Measurements from ENCODE around the gene FOLR3.
"Not testable (repeated sequence)": the region's sequence is repeated elsewhere in the genome, so short reads cannot be mapped to it uniquely, and the experiment has no call there.

FOLR3 gene

DNA sequence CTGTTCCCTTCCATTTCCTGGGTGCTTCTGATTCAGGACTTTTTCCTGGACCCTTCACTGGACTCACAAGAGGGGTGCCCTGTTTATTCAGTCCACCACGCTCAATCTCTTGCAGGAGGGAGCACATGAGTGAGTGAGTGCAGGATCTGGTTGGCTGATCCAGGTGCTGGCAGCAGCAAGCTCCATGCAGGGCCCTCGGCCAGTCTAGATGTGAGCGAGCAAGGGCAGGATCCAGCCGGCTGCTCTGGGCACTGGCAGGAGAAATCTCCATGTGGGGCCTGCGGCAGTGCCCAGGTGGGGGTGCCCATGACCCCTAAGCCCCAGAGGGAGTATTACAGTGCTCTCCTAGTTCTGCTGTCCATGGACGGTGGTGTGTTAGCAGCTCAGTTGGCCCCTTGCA is 11.5 kb upstream of the FOLR3 start:
- no peak for DNase-seq

DNA sequence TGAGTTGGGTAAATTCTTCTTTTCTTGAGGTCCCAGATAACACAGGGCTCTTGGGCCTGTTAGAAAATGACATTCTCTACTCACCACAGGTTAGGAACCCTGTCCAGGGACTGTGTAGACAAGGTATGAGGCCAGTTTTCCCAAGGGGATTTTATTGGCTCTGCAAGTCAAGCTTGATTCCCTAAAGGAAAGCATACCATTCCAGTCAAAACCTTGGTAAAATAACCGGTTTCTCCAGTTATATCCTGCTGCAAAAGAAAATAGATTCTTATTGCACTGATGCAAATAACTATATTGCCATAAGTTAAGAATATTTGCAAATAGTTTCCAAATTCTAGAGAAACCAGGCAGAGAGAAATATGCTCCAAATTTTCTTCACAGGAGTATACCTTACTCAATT is 9.6 kb upstream of the FOLR3 start:
- no peak for DNase-seq

DNA sequence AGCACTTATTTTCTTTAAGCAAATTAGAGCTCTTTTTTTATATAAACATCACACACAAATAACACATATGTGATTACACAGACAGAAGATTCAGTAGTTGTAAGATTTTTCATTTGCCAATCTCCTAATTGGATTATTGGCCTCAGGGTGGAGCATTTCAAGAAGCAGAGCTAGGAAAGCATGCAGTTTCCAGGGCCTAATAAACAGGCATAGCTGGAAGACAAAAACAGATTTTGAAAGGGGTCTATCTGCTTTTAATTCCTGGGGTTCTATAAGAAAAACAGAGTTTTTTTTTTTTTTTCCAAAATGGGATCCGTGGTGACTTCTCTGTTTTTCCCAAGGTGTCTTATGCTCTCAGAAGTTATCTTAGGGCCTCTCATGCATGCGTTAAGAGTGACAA is 7.6 kb upstream of the FOLR3 start:
- DNase-seq = no peak

DNA sequence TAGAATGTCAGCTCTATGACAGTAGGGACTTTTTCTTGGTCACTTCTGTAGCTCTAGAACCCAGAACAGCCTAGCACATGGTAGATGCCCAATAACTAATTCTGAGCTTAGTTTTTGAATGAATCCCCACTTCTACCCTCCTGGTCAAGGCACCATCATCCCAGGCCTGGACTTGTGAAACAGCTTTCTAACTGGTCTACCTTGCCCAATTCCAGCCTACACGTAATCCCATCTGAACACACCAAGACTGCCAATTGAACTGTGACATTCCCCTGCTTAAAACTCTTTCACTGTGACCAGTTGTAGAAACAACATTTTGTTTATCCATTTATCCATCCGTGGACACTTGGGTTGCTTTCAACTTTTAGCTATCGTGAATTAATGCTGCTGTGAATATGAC is 6.1 kb upstream of the FOLR3 start:
- no peak for DNase-seq

DNA sequence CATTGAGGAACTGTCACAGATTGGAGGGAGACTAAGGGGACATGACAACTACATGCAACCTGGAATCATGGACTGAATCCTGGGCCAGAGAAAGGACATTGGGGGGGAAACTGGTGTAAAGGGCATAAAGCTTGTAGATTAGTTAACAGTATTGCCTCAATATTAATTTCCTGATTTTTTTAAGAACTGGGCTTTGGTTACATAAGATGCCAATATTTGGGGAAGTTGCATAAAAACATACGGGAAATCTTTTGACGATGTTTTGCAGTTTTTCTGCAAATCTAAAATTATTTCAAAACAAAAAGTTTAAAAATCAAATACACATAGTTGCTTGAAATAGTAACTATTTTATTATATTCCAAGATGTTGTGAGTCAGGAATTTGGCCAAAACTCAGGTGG is 2.9 kb upstream of the FOLR3 start:
- no peak for DNase-seq

DNA sequence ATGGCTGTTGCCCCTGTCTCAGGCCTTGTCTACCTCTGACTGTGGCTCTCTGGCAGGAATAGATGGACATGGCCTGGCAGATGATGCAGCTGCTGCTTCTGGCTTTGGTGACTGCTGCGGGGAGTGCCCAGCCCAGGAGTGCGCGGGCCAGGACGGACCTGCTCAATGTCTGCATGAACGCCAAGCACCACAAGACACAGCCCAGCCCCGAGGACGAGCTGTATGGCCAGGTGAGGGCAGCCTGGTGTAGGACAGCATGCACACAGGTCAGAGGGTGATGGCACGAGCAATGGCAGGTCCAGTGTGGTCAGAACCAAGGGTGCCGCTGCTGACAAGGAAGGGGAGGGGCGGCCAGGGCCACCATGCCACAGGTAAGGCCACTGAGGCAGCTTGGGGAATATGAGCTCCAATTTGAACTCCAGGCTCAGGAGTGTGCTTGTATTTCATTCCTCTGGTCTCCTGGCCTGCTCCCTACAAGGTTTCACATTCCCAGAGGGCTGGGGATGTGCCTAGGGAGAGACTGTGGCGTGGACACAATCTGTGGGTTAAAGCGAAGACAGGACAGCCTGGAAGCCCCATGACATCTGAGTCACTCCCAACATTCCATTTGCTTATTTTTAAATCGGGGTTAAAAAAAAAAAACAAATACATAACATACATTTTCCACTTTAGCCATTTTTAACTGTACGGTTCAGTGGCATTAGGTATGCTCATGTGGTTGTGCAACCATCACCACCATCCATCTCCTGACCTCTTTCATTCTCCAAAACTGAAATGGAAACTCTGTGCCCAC is 562 bp downstream of the FOLR3 start:
- no peak for DNase-seq

DNA sequence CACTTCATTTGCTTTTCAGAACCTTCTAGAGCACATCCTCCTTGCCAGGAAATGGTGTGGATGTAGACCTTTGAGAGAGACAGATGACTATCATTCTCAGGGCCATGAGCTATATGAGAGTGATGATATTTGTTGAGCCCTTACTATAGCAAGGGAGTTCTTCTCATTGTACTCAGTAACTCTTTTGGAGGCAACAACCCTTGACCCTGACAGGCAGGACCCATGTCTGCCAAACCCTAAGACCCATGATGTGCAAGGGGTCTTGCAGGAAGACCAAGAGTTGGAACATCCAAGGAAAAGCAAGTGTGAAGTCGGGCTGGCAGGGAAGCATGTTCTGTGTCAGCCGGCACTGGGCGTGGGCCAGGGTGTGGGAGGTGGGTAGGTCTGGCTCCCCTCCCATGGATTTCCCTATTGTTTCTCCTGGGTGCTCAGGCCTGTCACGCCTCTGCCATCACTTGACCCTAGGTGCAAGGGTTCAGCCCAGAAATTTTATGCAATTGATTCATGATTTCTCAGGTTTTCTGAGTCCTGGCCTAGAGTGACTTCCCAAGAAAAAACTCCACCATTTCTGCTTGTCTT is 1.2 kb downstream of the FOLR3 start:
- DNase-seq = no peak

DNA sequence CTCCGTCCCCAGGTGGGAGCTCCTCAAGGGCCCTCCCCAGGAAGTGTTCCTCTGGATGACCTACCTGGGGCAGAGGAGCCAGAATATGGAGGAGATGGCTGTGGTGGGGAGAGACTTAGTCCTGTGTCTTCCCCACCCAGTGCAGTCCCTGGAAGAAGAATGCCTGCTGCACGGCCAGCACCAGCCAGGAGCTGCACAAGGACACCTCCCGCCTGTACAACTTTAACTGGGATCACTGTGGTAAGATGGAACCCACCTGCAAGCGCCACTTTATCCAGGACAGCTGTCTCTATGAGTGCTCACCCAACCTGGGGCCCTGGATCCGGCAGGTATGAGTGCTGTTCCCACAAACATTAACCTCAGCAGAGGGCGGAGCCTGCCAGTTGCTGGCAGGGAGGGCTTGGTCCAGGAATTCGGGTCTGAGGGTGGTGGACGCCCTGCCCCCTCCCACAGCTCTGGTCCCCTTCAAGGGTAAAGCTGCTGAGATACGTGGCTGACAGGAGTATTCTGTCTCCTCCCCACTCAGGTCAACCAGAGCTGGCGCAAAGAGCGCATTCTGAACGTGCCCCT is 3.4 kb downstream of the FOLR3 start:
- no peak for DNase-seq

DNA sequence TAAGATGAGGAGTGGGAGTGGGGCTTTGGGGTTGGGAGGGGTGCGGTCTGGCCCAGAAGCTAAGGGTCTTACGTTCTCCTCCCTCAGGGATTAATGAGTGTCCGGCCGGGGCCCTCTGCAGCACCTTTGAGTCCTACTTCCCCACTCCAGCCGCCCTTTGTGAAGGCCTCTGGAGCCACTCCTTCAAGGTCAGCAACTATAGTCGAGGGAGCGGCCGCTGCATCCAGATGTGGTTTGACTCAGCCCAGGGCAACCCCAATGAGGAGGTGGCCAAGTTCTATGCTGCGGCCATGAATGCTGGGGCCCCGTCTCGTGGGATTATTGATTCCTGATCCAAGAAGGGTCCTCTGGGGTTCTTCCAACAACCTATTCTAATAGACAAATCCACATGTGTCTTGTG is 4.0 kb downstream of the FOLR3 start:
- DNase-seq = no peak

DNA sequence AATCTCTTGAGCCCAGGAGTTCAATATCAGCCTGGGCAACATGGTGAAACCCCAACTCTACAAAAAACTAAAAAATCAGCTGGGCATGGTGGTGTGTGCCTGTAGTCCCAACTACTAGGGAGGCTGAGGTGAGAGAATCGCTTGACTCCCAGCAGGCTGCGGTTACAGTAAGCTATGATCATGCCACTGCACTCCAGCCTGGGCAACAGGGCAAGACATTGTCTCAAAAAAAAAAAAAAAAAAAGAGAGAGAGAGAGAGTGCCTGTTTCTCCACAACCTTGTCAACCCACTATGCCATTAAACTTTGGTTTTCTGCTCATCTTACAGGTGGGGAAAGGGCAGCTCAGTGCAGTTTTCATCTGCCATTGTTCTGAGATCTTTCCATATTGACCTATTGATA is 5.1 kb downstream of the FOLR3 start:
- DNase-seq = no peak

DNA sequence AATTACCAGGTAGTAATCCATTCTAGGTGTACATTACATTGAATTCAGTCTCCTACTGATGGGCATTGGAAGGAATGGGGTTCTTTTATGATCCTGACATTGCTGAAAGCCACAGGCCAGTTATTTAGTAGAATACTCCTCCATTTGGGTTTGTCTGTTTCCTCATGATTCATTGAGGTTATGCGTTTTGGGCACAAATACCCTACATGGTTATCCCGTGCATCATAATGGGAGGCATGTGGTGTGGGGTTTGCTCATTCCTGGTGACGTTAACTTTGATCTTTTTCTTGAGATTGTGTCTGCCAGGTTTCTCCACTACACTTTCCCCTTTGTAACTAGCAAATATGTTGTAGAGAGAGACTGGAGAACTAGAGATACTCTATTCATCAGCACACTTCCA is 5.5 kb downstream of the FOLR3 start:
- DNase-seq = peak; percentile 24

DNA sequence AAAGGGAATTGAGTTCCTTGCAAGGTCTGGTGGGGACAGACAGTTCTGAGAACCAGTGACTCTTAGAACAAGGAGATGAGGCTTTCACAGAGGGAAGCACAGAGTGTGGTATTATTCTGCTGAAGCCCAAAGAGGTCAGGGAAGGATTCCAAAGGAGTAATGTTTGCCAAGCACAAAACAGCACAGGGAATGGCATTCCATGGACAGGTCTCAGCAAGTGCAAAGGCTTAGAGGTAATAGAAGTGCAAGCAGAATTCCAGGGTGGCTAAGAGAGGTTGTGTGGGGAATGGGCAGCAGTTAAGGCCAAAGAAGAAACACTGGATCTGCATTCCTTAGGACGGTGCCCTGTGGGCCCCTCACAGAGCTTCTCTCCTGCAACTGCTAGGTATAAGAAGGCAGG is 6.6 kb downstream of the FOLR3 start:
- not testable (repeated sequence) for DNase-seq

DNA sequence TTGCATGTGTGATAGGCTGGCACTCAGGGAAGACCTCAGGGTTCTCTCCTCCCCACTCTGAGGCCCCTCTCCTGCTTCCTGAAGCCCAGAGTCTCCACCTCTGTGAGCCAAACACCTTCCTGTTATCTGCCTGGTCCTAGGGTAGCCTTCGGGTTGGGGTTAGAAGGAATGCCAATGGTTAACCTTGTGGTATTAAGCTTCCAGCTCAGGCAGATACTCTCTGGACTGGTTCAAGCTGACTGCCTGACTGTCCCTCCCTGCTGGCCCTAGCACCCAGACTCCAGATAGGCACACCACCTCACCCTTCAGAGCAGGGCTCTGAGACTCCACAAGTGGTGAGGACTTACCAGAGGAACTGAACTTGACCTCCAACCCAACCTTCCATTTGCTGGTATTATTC is 7.0 kb downstream of the FOLR3 start:
- not testable (repeated sequence) for DNase-seq

DNA sequence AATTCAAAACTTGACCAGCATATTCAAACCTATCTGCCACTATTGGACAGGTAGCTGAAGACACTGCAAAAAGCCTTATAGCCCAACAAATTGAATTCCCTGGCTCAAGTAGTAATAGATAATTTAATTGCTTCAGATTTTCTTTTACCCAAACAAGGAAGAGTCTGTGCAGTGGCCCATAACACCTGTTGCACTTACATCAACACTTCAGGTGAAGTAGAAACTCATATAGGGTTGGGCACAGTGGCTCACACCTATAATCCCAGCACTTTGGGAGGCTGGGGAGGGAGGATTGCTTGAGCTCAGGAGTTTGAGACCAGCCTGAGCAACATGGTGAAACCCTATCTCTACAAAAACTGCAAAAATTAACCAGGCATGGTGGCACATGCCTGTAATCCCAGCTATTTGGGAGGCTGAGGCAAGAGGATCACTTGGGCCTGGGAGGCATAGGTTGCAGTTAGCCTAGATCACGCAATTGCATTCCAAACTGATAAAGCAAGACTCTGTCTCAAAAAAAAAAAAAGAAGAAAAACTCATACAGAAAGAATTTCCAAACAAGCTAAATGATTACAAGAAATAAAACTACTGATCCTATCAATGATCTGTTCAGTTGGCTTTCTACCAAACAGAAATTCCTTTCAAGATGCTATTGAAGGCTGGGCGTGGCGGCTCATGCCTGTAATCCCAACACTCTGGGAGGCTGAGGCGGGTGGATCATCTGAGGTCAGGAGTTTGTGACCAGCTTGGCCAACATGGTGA is 9.5 kb downstream of the FOLR3 start:
- DNase-seq = no peak

DNA sequence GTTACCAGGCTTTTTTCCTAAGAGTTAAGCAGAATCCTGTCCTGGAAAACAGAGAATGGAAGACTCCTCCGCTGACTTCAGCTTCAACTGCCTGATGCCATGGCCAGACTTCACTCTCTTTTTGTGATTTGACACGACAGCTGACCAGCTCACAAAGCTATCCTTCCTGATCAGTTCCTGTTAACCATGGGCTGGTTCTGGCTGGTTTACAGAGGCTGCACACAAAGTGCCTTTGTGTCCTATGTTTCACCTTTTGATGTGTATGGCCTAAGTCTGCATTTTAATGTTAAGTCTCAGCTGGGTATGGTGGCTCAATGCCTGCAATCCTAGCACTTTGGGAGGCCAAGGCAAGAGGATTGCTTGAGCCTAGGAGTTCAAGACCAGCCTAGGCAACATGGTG is 11.1 kb downstream of the FOLR3 start:
- no peak for DNase-seq

DNA sequence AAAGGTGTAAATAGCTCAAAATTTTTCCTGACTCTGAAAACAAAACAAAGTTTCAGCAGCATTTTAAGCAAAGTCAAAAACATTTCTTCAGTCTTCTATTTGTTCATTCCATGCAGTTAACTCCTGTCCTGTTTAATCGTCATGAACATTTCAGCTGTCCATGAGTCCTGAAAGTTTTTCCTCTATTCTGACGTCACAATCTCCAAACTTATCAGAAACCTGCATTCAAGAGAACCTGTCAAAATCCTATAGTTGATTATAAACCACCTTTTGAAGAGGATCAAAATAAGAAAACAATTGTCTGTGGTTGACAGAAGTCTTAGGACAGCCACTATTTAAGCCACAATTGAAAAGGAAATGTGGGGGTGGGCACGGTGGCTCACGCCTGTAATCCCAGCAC is 15.4 kb downstream of the FOLR3 start:
- no peak for DNase-seq

DNA sequence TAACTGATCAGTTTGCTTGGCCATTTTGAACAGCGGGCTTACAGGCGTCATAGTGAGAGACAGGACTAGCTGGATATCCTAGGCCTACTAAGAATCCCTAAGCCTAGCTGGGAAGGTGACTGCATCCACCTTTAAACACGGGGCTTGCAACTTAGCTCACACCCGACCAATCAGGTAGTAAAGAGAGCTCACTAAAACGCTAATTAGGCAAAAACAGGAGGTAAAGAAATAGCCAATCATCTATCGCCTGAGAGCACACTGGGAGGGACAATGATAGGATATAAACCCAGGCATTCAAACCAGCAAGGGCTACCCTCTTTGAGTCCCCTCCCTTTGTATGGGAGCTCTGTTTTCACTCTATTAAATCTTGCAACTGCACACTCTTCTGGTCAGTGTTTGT is 18.3 kb downstream of the FOLR3 start:
- not testable (repeated sequence) for DNase-seq

DNA sequence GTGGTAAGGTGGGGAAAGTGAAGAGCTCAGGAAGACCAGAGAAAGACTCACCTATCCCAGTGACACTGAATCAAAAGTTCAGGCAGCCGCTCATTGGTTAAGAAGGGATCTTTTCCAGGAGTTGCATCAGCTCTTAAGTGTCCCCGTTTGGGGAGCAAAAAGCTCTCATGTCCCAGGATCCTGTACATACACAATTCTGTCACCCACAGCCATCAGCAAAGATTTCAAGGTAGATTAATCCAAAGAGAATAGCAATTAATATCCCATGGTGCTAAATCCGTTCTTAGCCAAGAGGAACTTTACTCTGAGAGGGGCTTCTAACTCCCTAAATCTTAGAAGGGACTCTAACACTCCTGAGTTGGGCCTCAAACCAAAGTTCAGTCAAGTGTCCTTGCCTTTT is 19.3 kb downstream of the FOLR3 start:
- DNase-seq = no peak

DNA sequence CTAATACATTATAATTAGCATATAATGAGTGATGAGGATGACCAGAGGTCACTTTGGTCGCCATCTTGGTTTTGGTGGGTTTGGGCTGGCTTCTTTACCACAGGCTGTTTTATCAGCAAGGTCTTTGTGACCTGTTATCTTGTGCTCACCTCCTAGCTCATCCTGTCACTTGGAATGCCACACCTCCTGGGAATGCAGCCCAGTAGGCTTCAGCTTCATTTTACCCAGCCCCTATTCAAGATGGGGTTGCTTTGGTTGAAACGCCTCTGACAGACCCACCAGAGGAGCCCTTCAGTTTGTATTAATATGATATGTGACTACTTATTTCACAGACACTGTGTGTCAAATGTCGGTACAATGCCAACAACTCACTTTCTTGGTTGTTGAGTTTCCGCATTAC is 20.2 kb downstream of the FOLR3 start:
- no peak for DNase-seq

DNA sequence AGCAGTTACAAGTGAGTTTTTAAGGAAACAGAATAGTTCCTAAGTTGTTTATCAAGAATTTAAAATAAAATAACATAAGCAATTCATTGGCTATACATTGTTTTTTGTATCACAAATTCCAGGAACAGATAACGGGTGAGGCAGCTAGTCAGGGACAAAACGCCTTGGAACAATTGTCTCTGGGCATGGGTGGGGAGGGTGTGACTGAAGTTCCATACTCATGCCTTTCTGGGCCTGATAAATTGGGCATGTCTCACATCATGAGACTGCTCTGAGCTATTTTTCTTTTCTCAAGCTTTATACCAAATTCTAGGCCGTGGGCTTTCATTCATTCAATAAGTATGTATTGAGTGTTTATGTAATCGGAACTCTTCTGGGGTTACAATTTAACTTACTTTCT is 21.6 kb downstream of the FOLR3 start:
- no peak for DNase-seq

DNA sequence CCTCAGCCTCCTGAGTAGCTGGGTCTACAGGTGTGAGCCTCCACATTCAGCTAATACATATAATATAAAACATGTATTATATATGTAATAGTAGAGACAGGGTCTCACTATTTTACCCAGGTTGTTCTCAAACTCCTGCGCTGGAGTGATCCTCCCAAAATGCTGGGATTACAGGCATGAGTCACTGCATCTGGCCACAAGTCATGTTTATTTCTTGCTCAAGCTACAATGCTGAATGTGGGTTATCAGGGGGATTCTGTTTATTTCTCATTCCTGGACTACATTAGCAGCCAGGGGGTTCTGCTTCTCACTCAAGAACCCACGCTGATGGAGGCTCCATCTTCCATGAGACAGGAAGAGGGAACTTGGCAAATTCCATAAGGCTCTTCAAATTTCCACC is 24.8 kb downstream of the FOLR3 start:
- no peak for DNase-seq

DNA sequence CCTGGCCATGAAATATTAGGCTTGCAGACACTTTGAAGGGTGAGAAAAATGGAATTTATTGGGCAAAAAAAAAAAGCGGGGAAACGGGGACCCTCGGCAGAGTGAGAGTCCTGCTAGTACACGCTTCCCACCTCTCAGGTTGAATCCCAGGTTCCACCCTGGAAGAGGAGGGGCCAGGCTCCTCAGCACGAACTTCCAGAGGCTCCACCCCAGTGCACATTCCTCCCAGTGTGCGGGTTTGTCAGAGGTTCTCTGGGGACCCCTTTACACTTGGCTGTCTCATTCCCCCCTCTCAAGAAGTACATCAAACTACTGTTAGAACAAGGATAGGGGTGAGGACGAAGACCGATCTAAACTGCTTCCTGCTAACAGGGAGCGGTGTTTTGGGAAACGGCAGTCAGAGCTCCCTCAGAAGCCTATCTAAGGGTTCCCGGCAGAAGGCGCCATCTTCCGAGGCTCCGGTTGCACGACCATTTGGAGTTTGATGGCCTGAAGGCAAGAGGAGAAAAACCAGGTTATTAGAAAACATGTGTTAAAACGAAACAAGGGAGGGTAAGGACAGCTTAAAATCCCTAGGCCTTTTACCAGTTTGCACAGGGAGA is 27.5 kb downstream of the FOLR3 start:
- DNase-seq = no peak

DNA sequence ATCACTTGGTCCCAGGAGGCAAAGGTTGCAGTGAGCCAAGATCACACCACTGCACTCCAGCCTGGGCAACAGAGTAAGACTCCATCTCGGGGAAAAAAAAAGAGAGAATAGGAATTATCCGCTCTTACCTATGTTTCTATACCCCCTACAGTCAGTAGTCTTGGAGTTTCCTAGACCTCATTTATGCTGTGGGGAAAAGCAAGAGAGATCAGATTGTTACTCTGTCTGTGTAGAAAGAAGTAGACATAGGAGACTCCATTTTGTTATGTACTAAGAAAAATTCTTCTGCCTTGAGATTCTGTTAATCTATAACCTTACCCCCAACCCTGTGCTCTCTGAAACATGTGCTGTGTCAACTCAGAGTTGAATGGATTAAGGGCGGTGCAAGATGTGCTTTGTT is 28.7 kb downstream of the FOLR3 start:
- DNase-seq = not testable (repeated sequence)
